ENCODE results near the gene WDR37.
"Not testable (repeated sequence)": the region's sequence is repeated elsewhere in the genome, so short reads cannot be mapped to it uniquely, and the experiment has no call there.

The WDR37 gene

GRCh38 chr10:1149793-1150637 lies 93.8 kb downstream of the WDR37 start:
- in situ Hi-C loops (cut with HindIII; ENCODE audit: low sequenced_read_pairs): no loop called here

GRCh38 chr10:1150638-1150955 lies 94.4 kb downstream of the WDR37 start:
- in situ Hi-C loops (cut with HindIII; ENCODE audit: low sequenced_read_pairs): no loop called here

- in situ Hi-C loops (cut with HindIII; ENCODE audit: low sequenced_read_pairs): no loop called here
Observed at GRCh38 chr10:1151076-1152033, 95.2 kb downstream of the WDR37 start.

GRCh38 chr10:1152386-1153250 lies 96.4 kb downstream of the WDR37 start:
- in situ Hi-C loops (cut with HindIII; ENCODE audit: low sequenced_read_pairs): no loop called here

GRCh38 chr10:1153251-1153763 lies 97.1 kb downstream of the WDR37 start:
- in situ Hi-C loops (cut with HindIII; ENCODE audit: low sequenced_read_pairs): no loop called here

- in situ Hi-C loops (cut with HindIII; ENCODE audit: low sequenced_read_pairs): no loop called here
Observed at GRCh38 chr10:1153805-1154351, 97.7 kb downstream of the WDR37 start.

DNA sequence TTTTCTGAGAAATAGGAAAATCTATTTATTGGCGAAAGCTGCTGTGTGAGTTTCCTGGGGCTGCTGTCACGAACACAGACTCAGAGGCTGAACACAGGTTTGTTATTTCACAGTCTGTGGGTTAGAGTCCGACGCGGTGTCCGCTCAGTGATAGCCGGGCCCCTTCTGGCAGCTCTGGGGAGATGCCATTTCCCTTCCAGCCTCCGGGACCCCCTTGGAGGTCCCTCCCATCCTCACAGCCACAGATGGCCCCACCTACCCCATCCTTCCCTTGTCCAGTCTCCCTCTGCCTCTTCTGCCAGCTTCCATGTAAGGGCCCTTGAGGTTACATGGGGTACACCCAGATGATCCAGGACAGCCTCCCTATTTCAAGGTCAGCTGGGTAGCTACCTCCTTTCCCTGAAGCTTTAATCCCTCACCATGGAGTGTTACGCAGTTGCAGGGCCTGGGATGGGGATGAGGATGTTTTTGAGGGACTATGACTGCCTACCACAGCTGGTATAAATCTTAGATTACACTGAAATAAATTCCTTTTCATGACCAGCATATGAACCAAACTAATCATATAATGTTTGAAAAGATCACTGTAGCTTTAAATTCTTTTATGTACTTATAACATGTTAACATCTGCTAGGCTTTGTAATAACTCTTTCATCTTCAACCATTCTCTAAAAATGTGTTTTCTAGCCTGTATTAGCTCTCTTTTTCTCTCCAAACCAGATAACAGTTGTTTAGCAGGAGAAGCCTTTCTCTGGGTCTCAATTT lies 98.5 kb downstream of the WDR37 start:
- in situ Hi-C loops (cut with HindIII; ENCODE audit: low sequenced_read_pairs): no loop called here

GRCh38 chr10:1155791-1156615 lies 99.8 kb downstream of the WDR37 start:
- in situ Hi-C loops (cut with HindIII; ENCODE audit: low sequenced_read_pairs): no loop called here

- in situ Hi-C loops (cut with HindIII; ENCODE audit: low sequenced_read_pairs): no loop called here
Observed at GRCh38 chr10:1156616-1156886, 100.4 kb downstream of the WDR37 start.

DNA sequence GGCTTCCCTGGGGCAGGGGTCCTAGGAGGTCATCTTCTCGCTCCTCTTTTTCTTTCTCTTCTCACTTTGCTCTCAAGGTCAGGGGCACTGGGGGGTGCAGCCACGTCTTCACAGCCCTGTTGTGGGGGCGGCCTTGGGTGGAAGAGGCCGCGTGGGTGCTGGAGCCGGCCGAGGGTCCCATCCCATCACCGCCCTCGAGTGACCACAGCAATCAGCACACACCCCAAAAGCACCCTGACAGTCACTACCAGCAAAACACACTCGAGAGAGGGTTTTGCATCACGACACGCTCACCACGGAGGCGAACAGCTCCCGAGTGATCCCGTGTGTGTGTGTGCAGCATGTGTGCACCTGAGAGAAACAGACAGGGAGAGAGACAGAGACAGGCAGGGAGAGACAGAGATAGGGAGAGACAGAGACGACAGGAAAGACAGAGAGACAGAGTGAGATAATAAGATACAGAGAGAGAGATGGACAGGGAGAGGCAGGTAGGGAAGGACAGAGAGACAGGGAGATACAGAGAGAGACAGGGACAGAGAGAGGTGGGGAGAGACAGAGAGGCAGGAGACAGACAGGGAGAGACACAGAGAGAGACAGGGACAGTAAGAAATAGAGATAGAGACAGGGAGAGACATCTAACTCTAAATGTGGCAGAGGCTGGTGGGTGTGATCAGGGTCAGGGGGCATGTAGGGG lies 100.9 kb downstream of the WDR37 start:
- in situ Hi-C loops (cut with HindIII; ENCODE audit: low sequenced_read_pairs): no loop called here

DNA sequence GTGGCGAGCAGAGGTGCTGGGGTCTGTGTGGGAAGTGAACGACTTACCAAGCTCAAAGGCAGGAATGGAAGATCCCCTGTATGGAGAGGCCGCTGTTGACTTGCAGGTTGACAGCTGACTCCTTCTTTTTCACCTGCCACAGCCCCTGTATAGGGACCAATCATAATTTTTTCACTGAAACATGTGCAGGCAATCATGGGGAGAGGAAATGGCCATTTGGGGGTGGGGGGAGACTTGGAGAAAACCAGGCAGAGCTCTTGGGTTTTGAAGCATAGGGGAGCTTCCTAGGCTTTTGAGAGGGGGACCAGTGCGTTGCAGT lies 101.4 kb downstream of the WDR37 start:
- in situ Hi-C loops (cut with HindIII; ENCODE audit: low sequenced_read_pairs): no loop called here

GRCh38 chr10:1158066-1158465 lies 101.9 kb downstream of the WDR37 start:
- in situ Hi-C loops (cut with HindIII; ENCODE audit: low sequenced_read_pairs): no loop called here

DNA sequence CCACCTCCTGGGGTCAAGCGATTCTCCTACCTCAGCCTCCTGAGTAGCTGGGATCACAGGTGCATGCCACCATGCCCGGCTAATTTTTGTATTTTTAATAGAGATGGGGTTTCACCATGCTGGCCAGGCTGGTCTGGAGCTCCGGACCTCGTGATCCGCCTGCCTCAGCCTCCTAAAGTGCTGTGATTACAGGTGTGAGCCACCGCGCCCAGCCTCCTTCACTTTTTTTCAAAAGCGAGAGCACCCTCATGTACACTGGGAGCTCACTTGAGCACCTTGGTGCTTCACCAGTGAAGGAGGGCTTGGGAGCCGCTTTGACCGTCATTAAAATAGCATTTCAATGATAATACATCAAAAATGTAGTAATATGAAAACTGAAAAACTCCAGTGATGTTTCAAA lies 102.4 kb downstream of the WDR37 start:
- in situ Hi-C loops (cut with HindIII; ENCODE audit: low sequenced_read_pairs): not testable (repeated sequence)

- in situ Hi-C loops (cut with HindIII; ENCODE audit: low sequenced_read_pairs): no loop called here
Observed at GRCh38 chr10:1159131-1160061, 103.2 kb downstream of the WDR37 start.

- in situ Hi-C loops (cut with HindIII; ENCODE audit: low sequenced_read_pairs): no loop called here
Observed at GRCh38 chr10:1160561-1161314, 104.6 kb downstream of the WDR37 start.

DNA sequence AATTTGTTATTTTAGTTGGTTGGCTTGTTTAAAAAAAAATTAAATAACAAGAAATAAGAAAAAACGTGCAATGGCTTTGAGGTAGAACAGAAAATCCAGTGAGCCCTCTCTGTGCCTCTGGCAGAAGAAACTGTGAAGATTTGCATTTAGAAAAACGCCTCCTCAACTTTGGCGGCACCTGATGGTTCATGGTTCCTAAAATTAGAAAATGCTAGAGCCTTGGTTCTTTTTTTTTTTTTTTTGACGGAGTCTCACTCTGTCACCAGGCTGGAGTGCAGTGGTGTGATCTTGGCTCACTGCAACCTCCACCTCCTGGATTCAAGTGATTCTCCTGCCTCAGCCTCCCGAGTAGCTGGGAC lies 105.1 kb downstream of the WDR37 start:
- in situ Hi-C loops (cut with HindIII; ENCODE audit: low sequenced_read_pairs): not testable (repeated sequence)
